ENCODE results near the gene BPIFB6. TPM values are rescaled to one million over a fixed set of nuclear protein-coding genes. Genes with fewer than 3 reads are reported as not detected.

Gene BPIFB6
- polyA plus RNA-seq, 1 donor (not counting 4 experiments of a cell fraction or from before 2014, with no cell fraction given) = not detected

DNA sequence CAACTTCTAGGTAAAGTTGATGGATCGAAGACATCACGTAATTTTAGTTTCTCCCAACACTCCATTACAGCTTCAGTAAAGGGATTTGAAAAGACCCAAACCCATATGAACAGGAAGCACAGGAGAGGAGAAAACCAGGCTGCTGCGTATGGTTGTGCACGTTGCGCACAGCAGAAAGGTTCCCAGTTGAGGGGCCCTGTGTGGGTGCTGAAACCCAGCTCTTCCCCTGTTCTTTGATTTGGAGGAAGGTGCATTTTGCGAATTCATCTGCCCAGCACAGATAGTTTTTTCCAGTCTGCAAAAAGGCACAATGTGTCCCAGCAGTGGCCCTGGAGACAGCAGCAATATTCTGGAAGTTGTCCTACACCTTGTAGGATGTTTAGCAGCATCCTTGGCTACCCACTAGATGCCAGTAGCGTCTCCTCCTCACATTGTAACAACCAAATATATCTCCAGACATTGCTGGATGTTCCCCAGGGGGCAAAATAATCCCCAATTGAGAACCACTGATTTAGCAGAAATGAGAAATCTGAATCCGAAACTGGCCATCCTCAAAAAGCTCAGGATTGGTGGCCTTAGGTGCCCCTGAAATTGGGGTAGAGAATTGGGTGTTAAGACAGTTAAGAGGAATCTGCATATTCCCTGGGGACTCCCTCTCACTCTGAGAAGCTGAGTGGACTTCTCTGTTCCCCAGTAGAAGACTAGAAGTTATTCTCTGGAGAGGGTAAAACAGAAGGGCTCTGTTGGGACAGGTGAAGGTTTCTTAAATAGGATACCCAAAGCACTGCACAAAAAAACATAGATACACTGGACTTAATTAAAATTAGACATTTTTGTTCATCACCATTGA lies 39.4 kb upstream of the BPIFB6 start:
- H3K27me3 ChIP-seq (ENCODE audit: control insufficient read depth, extremely low read depth, insufficient read depth, low read length) = no peaks in the 10 kb centered on the region
- DNase-seq (ENCODE audit: low read depth, low spot score) (no peak), FAIRE-seq (no peak)
- no peak overlapping the region for H3K4me3 ChIP-seq (ENCODE audit: control insufficient read depth in 2 of 3, extremely low read depth in 1 of 3, insufficient read depth in 2 of 3, low read depth in 1 of 3, low read length in 3 of 3)
- H3K9me1 ChIP-seq (ENCODE audit: control insufficient read depth, extremely low read depth, insufficient read depth, low read length) = no peaks in the 10 kb centered on the region
- dilution Hi-C loops (cut with MboI; ENCODE audit: extremely low pct_ligation_motif_present, low sequenced_read_pairs) = no loop called here
- no peaks in the 10 kb centered on the region for H4K20me1 ChIP-seq (ENCODE audit: control insufficient read depth, extremely low read depth, insufficient read depth, low read length)
- H3K4me1 ChIP-seq (ENCODE audit: control insufficient read depth, extremely low read depth, insufficient read depth, low read length) = no peaks in the 10 kb centered on the region
- H3K9ac ChIP-seq (ENCODE audit: control insufficient read depth, extremely low read depth, insufficient read depth, low read length) = no peak overlapping the region
- H3K36me3 ChIP-seq (ENCODE audit: control insufficient read depth in 2 of 2, extremely low read depth in 1 of 2, insufficient read depth in 2 of 2, low read length in 2 of 2) = no peaks in the 10 kb centered on the region
- H3K4me2 ChIP-seq (ENCODE audit: control insufficient read depth, extremely low read depth, insufficient read depth, low read depth, low read length) = no peak overlapping the region
- H3K27ac ChIP-seq (ENCODE audit: control insufficient read depth, insufficient read depth, low read length) = no peak overlapping the region
- no peak overlapping the region for H2AFZ ChIP-seq (ENCODE audit: control insufficient read depth, low read length)
- TF ChIP-seq CTCF (optimal IDR thresholded peaks at IDR 0.05 in 1 of 3, IDR thresholded peaks at IDR 0.05 in 1 of 3, conservative IDR thresholded peaks at IDR 0.05 in 1 of 3; ENCODE audit: extremely low read depth in 1 of 3, insufficient read depth in 2 of 3, low read length in 3 of 3) = no peak
- no peak for TF ChIP-seq EZH2 (IDR thresholded peaks at IDR 0.05; ENCODE audit: low read length)
- no peaks in the 10 kb centered on the region for H3K79me2 ChIP-seq (ENCODE audit: control insufficient read depth, insufficient read depth, low read length)
- no peaks in the 10 kb centered on the region for H3K9me3 ChIP-seq (ENCODE audit: control insufficient read depth, low read depth, low read length)

DNA sequence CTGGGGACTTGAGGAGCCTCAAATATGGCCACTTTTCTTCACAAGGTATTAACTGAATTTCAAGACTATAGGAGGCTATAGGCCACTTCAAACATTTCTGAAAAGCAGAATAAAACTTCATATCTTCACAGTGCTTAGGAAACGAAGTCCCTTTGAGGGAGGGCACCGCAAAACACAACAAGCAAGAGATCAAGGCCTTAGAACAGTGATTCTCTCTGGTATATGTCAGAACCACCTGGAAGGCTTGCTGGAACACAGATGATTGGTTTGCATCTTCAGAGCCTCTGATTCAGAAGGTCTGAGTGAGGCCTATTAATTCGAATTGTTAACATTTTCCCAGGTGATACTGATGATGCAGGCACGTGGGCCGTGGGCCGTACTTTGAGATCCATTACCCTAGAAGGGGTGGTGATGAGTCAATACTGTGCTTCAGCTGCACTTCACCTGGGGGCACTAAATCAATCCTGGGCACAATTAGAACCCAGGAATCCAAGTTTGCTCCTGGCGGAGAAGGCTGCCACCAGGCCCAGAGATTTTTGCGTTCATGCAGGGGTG lies 37.9 kb upstream of the BPIFB6 start:
- Histone ChIP-seq H3K4me1 (ENCODE audit: control insufficient read depth, extremely low read depth, insufficient read depth, low read length) (no peaks in the 10 kb centered on the region), H3K4me2 (ENCODE audit: control insufficient read depth, extremely low read depth, insufficient read depth, low read depth, low read length) (no peak overlapping the region), H3K4me3 (ENCODE audit: control insufficient read depth in 2 of 3, extremely low read depth in 1 of 3, insufficient read depth in 2 of 3, low read depth in 1 of 3, low read length in 3 of 3) (no peak overlapping the region), H2AFZ (ENCODE audit: control insufficient read depth, low read length) (no peak overlapping the region), H3K9me1 (ENCODE audit: control insufficient read depth, extremely low read depth, insufficient read depth, low read length) (no peaks in the 10 kb centered on the region), H3K9me3 (ENCODE audit: control insufficient read depth, low read depth, low read length) (no peaks in the 10 kb centered on the region), H3K27me3 (ENCODE audit: control insufficient read depth, extremely low read depth, insufficient read depth, low read length) (no peaks in the 10 kb centered on the region), H3K79me2 (ENCODE audit: control insufficient read depth, insufficient read depth, low read length) (no peaks in the 10 kb centered on the region), H4K20me1 (ENCODE audit: control insufficient read depth, extremely low read depth, insufficient read depth, low read length) (no peaks in the 10 kb centered on the region), H3K9ac (ENCODE audit: control insufficient read depth, extremely low read depth, insufficient read depth, low read length) (no peak overlapping the region), H3K27ac (ENCODE audit: control insufficient read depth, insufficient read depth, low read length) (no peak overlapping the region), H3K36me3 (ENCODE audit: control insufficient read depth in 2 of 2, extremely low read depth in 1 of 2, insufficient read depth in 2 of 2, low read length in 2 of 2) (no peaks in the 10 kb centered on the region)
- TF ChIP-seq EZH2 (IDR thresholded peaks at IDR 0.05; ENCODE audit: low read length) (no peak), CTCF (optimal IDR thresholded peaks at IDR 0.05 in 1 of 3, IDR thresholded peaks at IDR 0.05 in 1 of 3, conservative IDR thresholded peaks at IDR 0.05 in 1 of 3; ENCODE audit: extremely low read depth in 1 of 3, insufficient read depth in 2 of 3, low read length in 3 of 3) (no peak)
- FAIRE-seq (no peak), DNase-seq (ENCODE audit: low read depth, low spot score) (no peak)
- dilution Hi-C loops (cut with MboI; ENCODE audit: extremely low pct_ligation_motif_present, low sequenced_read_pairs) = no loop called here

All from keratinocyte (primary cell).